Naive thymus-derived CD4-positive, alpha-beta T cell (primary cell): ENCODE measurements around the gene TEX29. TPM values are rescaled to one million over a fixed set of nuclear protein-coding genes. Genes with fewer than 3 reads are reported as not detected.

Experiments
- ATAC-seq: fragments of 150-1000 bp; cut with Tn5 transposase; 2 replicates; pipeline ENCODE4 v1.10.0; 2021; ENCODE audit warnings: mild to moderate bottlenecking, moderate library complexity
- CTCF ChIA-PET: fragments of 350-600 bp; sonication (Branson Sonifier 250); formaldehyde crosslinking; loops from one replicate; lab custom pipeline; 2021; ENCODE audit warnings: antibody characterized with exemption; lab: Charles Lee
- POLR2A ChIA-PET: fragments of 350-600 bp; sonication (Branson Sonifier 250); formaldehyde crosslinking; loops from one replicate; lab custom pipeline; 2021; ENCODE audit warnings: antibody characterized with exemption, inconsistent platforms; lab: Charles Lee
- DNase-seq, 9 donors: peaks; one replicate each; pipeline versions ENCODE4 v3.0.0 to v3.0.0-alpha.2; 2020 to 2022; ENCODE audit warnings: mixed read lengths in 1 of 9
- H3K27ac ChIP-seq: one replicate; pipeline ENCODE4 v1.7.0; 2013; ENCODE audit warnings: mild to moderate bottlenecking, low read depth, low read length, moderate library complexity
- H3K27me3 ChIP-seq, 2 donors: one replicate each; pipeline ENCODE4 v1.7.0; 2013; ENCODE audit warnings: low read length in 2 of 2, mild to moderate bottlenecking in 2 of 2, moderate library complexity in 2 of 2; ENCODE audit not compliant: control insufficient read depth in 2 of 2, insufficient read depth in 2 of 2
- H3K36me3 ChIP-seq, 3 experiments: 1 replicate in 2 of 3; 2 replicates in 1 of 3; pipeline ENCODE4 v1.7.0; 2013; ENCODE audit warnings: low read length in 3 of 3, mild to moderate bottlenecking in 3 of 3, moderate library complexity in 1 of 3; ENCODE audit not compliant: insufficient read depth in 3 of 3, control insufficient read depth in 2 of 3
- H3K4me1 ChIP-seq, 2 donors: one replicate each; pipeline ENCODE4 v1.7.0; 2013; ENCODE audit warnings: low read length in 2 of 2, mild to moderate bottlenecking in 2 of 2, moderate library complexity in 1 of 2; ENCODE audit not compliant: control insufficient read depth in 2 of 2, insufficient read depth in 2 of 2
- H3K4me3 ChIP-seq: 2 replicates; pipeline ENCODE4 v1.7.0; 2013; ENCODE audit warnings: mild to moderate bottlenecking, low read length
- H3K9me3 ChIP-seq, 3 experiments: 1 replicate in 2 of 3; 2 replicates in 1 of 3; pipeline ENCODE4 v1.7.0; 2013; ENCODE audit warnings: low read length in 3 of 3; ENCODE audit not compliant: control insufficient read depth in 2 of 3
- H3K27ac Mint-ChIP-seq, 9 donors: one replicate each; pipeline ENCODE4 v1.8.0; 2020 to 2022; ENCODE audit warnings: mixed read lengths in 9 of 9, mild to moderate bottlenecking in 8 of 9, moderate library complexity in 5 of 9, inconsistent platforms in 2 of 9
- H3K27me3 Mint-ChIP-seq, 5 donors: one replicate each; pipeline ENCODE4 v1.8.0; 2021 to 2022; ENCODE audit warnings: mixed read lengths in 5 of 5, mild to moderate bottlenecking in 1 of 5
- H3K36me3 Mint-ChIP-seq, 5 donors: one replicate each; pipeline ENCODE4 v1.8.0; 2020 to 2022; ENCODE audit warnings: mixed read lengths in 5 of 5, mild to moderate bottlenecking in 3 of 5, inconsistent platforms in 1 of 5
- H3K4me1 Mint-ChIP-seq, 7 donors: one replicate each; pipeline ENCODE4 v1.8.0; 2020 to 2022; ENCODE audit warnings: mixed read lengths in 7 of 7, mild to moderate bottlenecking in 3 of 7, inconsistent platforms in 1 of 7
- H3K4me3 Mint-ChIP-seq, 10 donors: one replicate each; pipeline ENCODE4 v1.8.0; 2020 to 2022; ENCODE audit warnings: mild to moderate bottlenecking in 10 of 10, mixed read lengths in 10 of 10, moderate library complexity in 6 of 10, inconsistent platforms in 2 of 10
- H3K9me3 Mint-ChIP-seq, 11 donors: one replicate each; pipeline ENCODE4 v1.8.0; 2020 to 2022; ENCODE audit warnings: mixed read lengths in 11 of 11, mild to moderate bottlenecking in 4 of 11, inconsistent platforms in 1 of 11, moderate library complexity in 1 of 11
- intact Hi-C, 2 donors: fragments of 100-400 bp; cut with micrococcal nuclease; formaldehyde crosslinking; loops; one replicate each; pipeline ENCODE4 v1.15.1; 2023
- polyA plus RNA-seq, 2 donors: library from polyadenylated mRNA; unstranded; fragments of 300-500 nt; fragmentation: Illumina TruSeq; gene quantifications; one replicate each; pipeline ENCODE4 v1.2.3, GENCODE V29; 2021
- total RNA-seq, 6 experiments: library from RNA in 5 of 6; stranded (reverse) in 5 of 6; gene quantifications; 1 replicate in 5 of 6; 2 replicates in 1 of 6; pipeline ENCODE4 v1.2.3 and lab custom pipeline; 2021 to 2026

The TEX29 gene
- total and polyA plus RNA-seq, 7 experiments from 2014 or later: 0.34 to 1.5 (median 0.64) TPM; not detected in 2

GRCh38 chr13:111298214-111298975, 22.0 kb upstream of the TEX29 start:
- Mint-ChIP-seq H3K9me3 (no peaks in the 10 kb centered on the region), H3K4me1 (peaks cover 0 to 15% (median 10%) of the 10 kb centered on the region in 7 donors), H3K36me3 (peaks cover 8 to 75% (median 34%) of the 10 kb centered on the region in 5 donors), H3K4me3 (no peak overlapping the region), H3K27me3 (no peaks in the 10 kb centered on the region), H3K27ac (no peak overlapping the region)
- CTCF ChIA-PET: interaction anchor here (0.5 kb wide), 1 partner anchor 681 kb away, joined by 3 read pairs; no protein-coding TSS in a partner anchor
- Histone ChIP-seq H3K36me3 (peaks cover 0 to 43% (median 3%) of the 10 kb centered on the region in 3 experiments), H3K4me3 (no peak overlapping the region), H3K27me3 (no peaks in the 10 kb centered on the region), H3K4me1 (peaks cover 7 to 14% of the 10 kb centered on the region in 2 donors), H3K27ac (no peak overlapping the region), H3K9me3 (no peaks in the 10 kb centered on the region)
- DNase-seq (no peak), ATAC-seq (no peak)
- intact Hi-C loops: no loop called here
- POLR2A ChIA-PET: no interaction called here

GRCh38 chr13:111302045-111302726, 18.3 kb upstream of the TEX29 start:
- no peaks in the 10 kb centered on the region for H3K9me3 ChIP-seq
- peaks cover 31 to 87% (median 59%) of the 10 kb centered on the region in 5 donors for H3K36me3 Mint-ChIP-seq
- H3K27me3 Mint-ChIP-seq: no peaks in the 10 kb centered on the region
- H3K36me3 ChIP-seq: peaks cover 0 to 70% (median 3%) of the 10 kb centered on the region in 3 experiments
- no peak overlapping the region for H3K4me3 Mint-ChIP-seq
- CTCF ChIA-PET: no interaction called here
- no peak overlapping the region for H3K27ac Mint-ChIP-seq
- no peak overlapping the region for H3K27ac ChIP-seq
- peaks cover 0 to 6% (median 0%) of the 10 kb centered on the region in 11 donors for H3K9me3 Mint-ChIP-seq
- ATAC-seq: no peak
- no peak for DNase-seq
- H3K4me1 Mint-ChIP-seq: peaks cover 0 to 17% (median 0%) of the 10 kb centered on the region in 7 donors
- intact Hi-C loops: no loop called here
- no peaks in the 10 kb centered on the region for H3K27me3 ChIP-seq
- no peak overlapping the region for H3K4me3 ChIP-seq
- POLR2A ChIA-PET: no interaction called here
- H3K4me1 ChIP-seq: no peaks in the 10 kb centered on the region

- Mint-ChIP-seq H3K36me3 (peaks cover 31 to 87% (median 68%) of the 10 kb centered on the region in 5 donors), H3K4me3 (no peak overlapping the region), H3K4me1 (peaks cover 0 to 17% (median 0%) of the 10 kb centered on the region in 7 donors), H3K27ac (peak overlapping the region in 1 of 9 donors; percentile 52), H3K9me3 (peaks cover 0 to 11% (median 0%) of the 10 kb centered on the region in 11 donors), H3K27me3 (no peaks in the 10 kb centered on the region)
- no peaks in the 10 kb centered on the region for H3K9me3 ChIP-seq
- H3K4me1 ChIP-seq: no peaks in the 10 kb centered on the region
- ATAC-seq (no peak), DNase-seq (no peak)
- no peak overlapping the region for H3K27ac ChIP-seq
- peaks cover 0 to 74% (median 3%) of the 10 kb centered on the region in 3 experiments for H3K36me3 ChIP-seq
- no peak overlapping the region for H3K4me3 ChIP-seq
- ChIA-PET POLR2A (no interaction called here), CTCF (no interaction called here)
- intact Hi-C loops: no loop called here
- no peaks in the 10 kb centered on the region for H3K27me3 ChIP-seq
These were observed 16.9 kb upstream of the TEX29 start for GRCh38 chr13:111303559-111303958.

GRCh38 chr13:111304041-111304544, 16.3 kb upstream of the TEX29 start:
- H3K9me3 Mint-ChIP-seq: peaks cover 0 to 15% (median 1%) of the 10 kb centered on the region in 11 donors
- Histone ChIP-seq H3K36me3 (peaks cover 0 to 70% (median 3%) of the 10 kb centered on the region in 3 experiments), H3K4me1 (no peaks in the 10 kb centered on the region), H3K9me3 (no peaks in the 10 kb centered on the region), H3K27me3 (no peaks in the 10 kb centered on the region), H3K4me3 (no peak overlapping the region), H3K27ac (no peak overlapping the region)
- ATAC-seq (no peak), DNase-seq (no peak)
- H3K27me3 Mint-ChIP-seq: no peaks in the 10 kb centered on the region
- CTCF ChIA-PET: no interaction called here
- H3K36me3 Mint-ChIP-seq: peaks cover 32 to 89% (median 73%) of the 10 kb centered on the region in 5 donors
- peak overlapping the region in 2 of 9 donors; percentile 18 to 81 for H3K27ac Mint-ChIP-seq
- intact Hi-C loops: no loop called here
- no peak overlapping the region for H3K4me3 Mint-ChIP-seq
- POLR2A ChIA-PET: no interaction called here
- H3K4me1 Mint-ChIP-seq: peaks cover 0 to 17% (median 0%) of the 10 kb centered on the region in 7 donors

GRCh38 chr13:111304603-111305289, 15.7 kb upstream of the TEX29 start:
- Mint-ChIP-seq H3K27me3 (no peaks in the 10 kb centered on the region), H3K4me3 (peak overlapping the region in 1 of 10 donors; percentile 47), H3K4me1 (peaks cover 0 to 17% (median 0%) of the 10 kb centered on the region in 7 donors), H3K27ac (peak overlapping the region in 2 of 9 donors; percentile 18 to 81), H3K9me3 (peaks cover 0 to 17% (median 2%) of the 10 kb centered on the region in 11 donors), H3K36me3 (peaks cover 38 to 92% (median 80%) of the 10 kb centered on the region in 5 donors)
- no peak overlapping the region for H3K27ac ChIP-seq
- H3K4me1 ChIP-seq: no peaks in the 10 kb centered on the region
- ATAC-seq: no peak
- POLR2A ChIA-PET: no interaction called here
- intact Hi-C loops: no loop called here
- no peak for DNase-seq
- CTCF ChIA-PET: no interaction called here
- H3K27me3 ChIP-seq: no peaks in the 10 kb centered on the region
- peaks cover 0 to 70% (median 3%) of the 10 kb centered on the region in 3 experiments for H3K36me3 ChIP-seq
- no peak overlapping the region for H3K4me3 ChIP-seq
- no peaks in the 10 kb centered on the region for H3K9me3 ChIP-seq

GRCh38 chr13:111312944-111313590, 7.4 kb upstream of the TEX29 start:
- no peak for DNase-seq
- peaks cover 0 to 21% (median 0%) of the 10 kb centered on the region in 7 donors for H3K4me1 Mint-ChIP-seq
- Histone ChIP-seq H3K4me3 (no peak overlapping the region), H3K27ac (no peak overlapping the region), H3K36me3 (peaks cover 0 to 16% (median 0%) of the 10 kb centered on the region in 3 experiments), H3K9me3 (peaks cover 0 to 7% (median 0%) of the 10 kb centered on the region in 3 experiments), H3K4me1 (no peaks in the 10 kb centered on the region), H3K27me3 (no peaks in the 10 kb centered on the region)
- ChIA-PET POLR2A (no interaction called here), CTCF (no interaction called here)
- intact Hi-C loops: no loop called here
- no peak for ATAC-seq
- H3K4me3 Mint-ChIP-seq: no peak overlapping the region
- no peak overlapping the region for H3K27ac Mint-ChIP-seq
- peaks cover 12 to 44% (median 19%) of the 10 kb centered on the region in 11 donors for H3K9me3 Mint-ChIP-seq
- H3K27me3 Mint-ChIP-seq: no peaks in the 10 kb centered on the region
- H3K36me3 Mint-ChIP-seq: peaks cover 36 to 70% (median 59%) of the 10 kb centered on the region in 5 donors
